GM12878 (cell line): ENCODE data around the gene OR51M1. TPM values are rescaled to one million over a fixed set of nuclear protein-coding genes. Genes with fewer than 3 reads are reported as not detected.
A peak's percentile ranks its signal among the peaks of the same experiment; 100 is the strongest.

Experiments used
- ATAC-seq: fragments of 200-7000 bp; cut with Tn5 transposase; 3 replicates; pipeline ENCODE4 v1.9.1; 2020; ENCODE audit warnings: mild to moderate bottlenecking, moderate library complexity
- BruUV-seq: library from RNA; stranded (reverse); fragments of 400-500 nt; replicated peaks from 2 replicates; lab custom pipeline; 2021; lab: Mats Ljungman, UMichigan
- CTCF ChIA-PET: fragments of 300-600 bp; sonication (Branson Sonifier 250); formaldehyde crosslinking; extraction: SDS; loops from one replicate; lab custom pipeline; 2021; ENCODE audit warnings: inconsistent platforms; lab: Yijun Ruan, JAX
- POLR2A ChIA-PET: fragments of 350-600 bp; formaldehyde crosslinking; extraction: SDS; loops from one replicate; lab custom pipeline; 2021; ENCODE audit warnings: inconsistent platforms; lab: Charles Lee
- RAD21 ChIA-PET: fragments of 300-600 bp; sonication (Branson Sonifier 250); formaldehyde crosslinking; loops from one replicate; lab custom pipeline; 2023; ENCODE audit warnings: antibody characterized with exemption; ENCODE audit not compliant: unreplicated experiment; lab: Charles Lee
- SMC1A ChIA-PET: fragments of 300-600 bp; sonication (Branson Sonifier 250); formaldehyde crosslinking; loops from one replicate; lab custom pipeline; 2023; ENCODE audit not compliant: unreplicated experiment, uncharacterized antibody; lab: Charles Lee
- DNase-seq: peaks from one replicate; pipeline ENCODE4 v3.0.0-alpha.2; 2011; ENCODE audit warnings: low read depth, low spot score
- FAIRE-seq: peaks from 3 replicates; lab custom pipeline; 2011; peaks lifted over from hg19 to GRCh38; lab: Jason Lieb, UNC
- H2AFZ ChIP-seq: 2 replicates; pipeline ENCODE4 v1.6.0; 2011; ENCODE audit warnings: low read depth, low read length, control low read depth; ENCODE audit not compliant: control insufficient read depth
- H3K27ac ChIP-seq: 2 replicates; pipeline ENCODE4 v1.5.1; 2011; ENCODE audit warnings: control low read depth; ENCODE audit not compliant: control insufficient read depth, insufficient read depth
- H3K27me3 ChIP-seq, 2 experiments: replicated peaks in 1 of 2; 2 replicates each; pipeline versions ENCODE4 v1.6.0 to v1.6.1; 2011; ENCODE audit warnings: low read length in 1 of 2; ENCODE audit not compliant: control insufficient read depth in 2 of 2, insufficient read depth in 2 of 2
- H3K36me3 ChIP-seq, 2 experiments: 2 replicates each; pipeline ENCODE4 v1.5.1; 2011; ENCODE audit warnings: low read length in 1 of 2; ENCODE audit not compliant: control insufficient read depth in 2 of 2, insufficient read depth in 2 of 2
- H3K4me1 ChIP-seq: 2 replicates; pipeline ENCODE4 v1.6.1; 2011; ENCODE audit warnings: mild to moderate bottlenecking, low read length, moderate library complexity, mixed read lengths; ENCODE audit not compliant: control insufficient read depth, insufficient read depth
- H3K4me2 ChIP-seq: 2 replicates; pipeline ENCODE4 v1.6.0; 2011; ENCODE audit warnings: control low read depth; ENCODE audit not compliant: control insufficient read depth, insufficient read depth
- H3K4me3 ChIP-seq: fragments of 200-600 bp; sonication (generic); 2 replicates; pipeline ENCODE4 v1.5.1; 2016
- H3K79me2 ChIP-seq: 2 replicates; pipeline ENCODE4 v1.6.0; 2011; ENCODE audit warnings: low read length; ENCODE audit not compliant: control insufficient read depth, insufficient read depth
- H3K9ac ChIP-seq: 2 replicates; pipeline ENCODE4 v1.8.0; 2011; ENCODE audit warnings: low read length, control low read depth, mixed read lengths; ENCODE audit not compliant: control insufficient read depth, insufficient read depth
- H3K9me3 ChIP-seq: replicated peaks from 3 replicates; pipeline ENCODE4 v1.5.1; 2011; ENCODE audit warnings: mild to moderate bottlenecking, low read length; ENCODE audit not compliant: control insufficient read depth, insufficient read depth
- H4K20me1 ChIP-seq: 2 replicates; pipeline ENCODE4 v1.6.0; 2011; ENCODE audit not compliant: control insufficient read depth, insufficient read depth
- DPF2 ChIP-seq: fragments of 450-650 bp; IDR thresholded peaks from 2 replicates; pipeline ENCODE4 v1.6.1; 2017; ENCODE audit warnings: mild to moderate bottlenecking
- EP300 ChIP-seq, 2 experiments: fragments of 150-350 bp in 1 of 2; IDR thresholded peaks; 2 replicates each; pipeline ENCODE4 v1.6.1; 2011 to 2012; ENCODE audit warnings: low read depth in 2 of 2, low read length in 2 of 2, borderline replicate concordance in 1 of 2, improper control_type of control experiment in 1 of 2, inconsistent platforms in 1 of 2; ENCODE audit not compliant: control insufficient read depth in 1 of 2
- FOXK2 ChIP-seq: fragments of 450-650 bp; IDR thresholded peaks from 2 replicates; pipeline ENCODE4 v1.6.1; 2017; ENCODE audit warnings: mild to moderate bottlenecking, moderate library complexity
- HDAC2 ChIP-seq: fragments of 200-600 bp; sonication (generic); IDR thresholded peaks from 2 replicates; pipeline ENCODE4 v1.6.1; 2017
- IKZF2 ChIP-seq, 2 experiments: fragments of 450-650 bp; IDR thresholded peaks; 2 replicates each; pipeline ENCODE4 v1.6.1; 2017; ENCODE audit warnings: mild to moderate bottlenecking in 2 of 2, moderate library complexity in 2 of 2
- IRF5 ChIP-seq: fragments of 450-650 bp; IDR thresholded peaks from 2 replicates; pipeline ENCODE4 v1.6.1; 2017; ENCODE audit warnings: borderline replicate concordance
- LARP7 ChIP-seq: fragments of 450-650 bp; IDR thresholded peaks from 2 replicates; pipeline ENCODE4 v1.6.1; 2017; ENCODE audit warnings: mild to moderate bottlenecking
- MTA2 ChIP-seq: fragments of 450-650 bp; IDR thresholded peaks from 2 replicates; pipeline ENCODE4 v1.6.1; 2016; ENCODE audit warnings: low read depth, mild to moderate bottlenecking, moderate library complexity
- NR2F1 ChIP-seq: fragments of 450-650 bp; conservative IDR thresholded peaks from 2 replicates; pipeline ENCODE4 v1.6.1; 2017; ENCODE audit warnings: mild to moderate bottlenecking
- SP1 ChIP-seq: IDR thresholded peaks from one replicate; pipeline ENCODE4 v1.6.1; 2011; ENCODE audit warnings: low read depth, low read length
- ZBTB11 ChIP-seq: fragments of 450-650 bp; formaldehyde crosslinking; IDR thresholded peaks from 2 replicates; pipeline ENCODE4 v1.5.0; 2022; ENCODE audit warnings: mild to moderate bottlenecking, missing genetic modification characterization
- ZNF24 ChIP-seq: fragments of 450-650 bp; IDR thresholded peaks from 2 replicates; pipeline ENCODE4 v1.6.1; 2017; ENCODE audit warnings: antibody characterized with exemption, mild to moderate bottlenecking
- WGBS: methylation state at CpG from one replicate; pipeline ENCODE4 v1.1.6; 2016; ENCODE audit warnings: low lambda C conversion rate; ENCODE audit not compliant: insufficient replicate concordance, insufficient coverage; ENCODE audit errors: missing lambda C conversion rate; 5-methylcytosine and 5-hydroxymethylcytosine counted together
- in situ Hi-C: fragments of 300-500 bp; cut with MboI; formaldehyde crosslinking; loops from 9 replicates; pipeline ENCODE4 v1.14.3; 2018; ENCODE audit warnings: mixed read lengths
- intact Hi-C: fragments of 100-400 bp; cut with micrococcal nuclease; formaldehyde crosslinking; loops from one replicate; pipeline ENCODE4 v1.14.2; 2022; ENCODE audit not compliant: unreplicated experiment
- polyA plus RNA-seq, 11 experiments: library from polyadenylated mRNA; depleted of rRNA in 4 of 11; unstranded in 6 of 11; stranded (reverse) in 5 of 11; fragments of >200 nt; fragmentation: Nextera tagmentation in 4 of 11; fragmentation: Illumina TruSeq in 1 of 11; extraction: Ambion mirVana in 4 of 11; extraction: Trizol in 1 of 11; gene quantifications; 1 replicate in 1 of 11; 2 replicates in 10 of 11; pipeline versions ENCODE4 v1.2.1 to v1.2.3, GENCODE V29; 2011 to 2016; ENCODE audit warnings: inconsistent platforms in 2 of 11, missing spikeins in 2 of 11, low read depth in 1 of 11
- total RNA-seq, 4 experiments: library from RNA; depleted of rRNA in 3 of 4; stranded (reverse); fragments of >200 nt in 3 of 4; fragmentation: Illumina TruSeq in 1 of 4; extraction: Trizol in 1 of 4; gene quantifications; 2 replicates each; pipeline versions ENCODE4 v1.2.1 to v1.2.3, GENCODE V29; 2013 to 2021
- TF ChIP-seq, protein P1 (sequence below): IDR thresholded peaks from 2 replicates; pipeline ENCODE4 v1.6.1; 2012; ENCODE audit warnings: low read depth, low read length, improper control_type of control experiment

The OR51M1 gene
- total and polyA plus RNA-seq, 10 of the 15 experiments (the other 5 are each of a cell fraction or from before 2014, with no cell fraction given) = 0.06 TPM; not detected in 9

GRCh38 chr11:5339771-5340322, 43.8 kb upstream of the OR51M1 start:
- SMC1A ChIA-PET = interaction anchor here (1.4 kb wide), 1 partner anchor 14 kb away, joined by 3 read pairs; no protein-coding TSS in a partner anchor
- in situ Hi-C loops = loop anchor here (25.0 kb wide), 1 partner anchor 1478 kb away; the partner anchor contains the start of gene STIM1
- no peaks in the 10 kb centered on the region for H3K4me1 ChIP-seq
- no peak overlapping the region for H3K4me3 ChIP-seq
- CTCF ChIA-PET = no interaction called here
- no peaks in the 10 kb centered on the region for H3K79me2 ChIP-seq
- TF ChIP-seq NR2F1 (no peak), LARP7 (no peak), IKZF2 (IDR thresholded peaks at IDR 0.05) (peak in 1 of 2 experiments; percentile 57; a peak in 2 of 4 replicates), SP1 (no peak), DPF2 (peak; percentile 40; the same call in 1 of the 2 replicates), ZNF24 (no peak), FOXK2 (no peak), IRF5 (no peak), EP300 (IDR thresholded peaks at IDR 0.05; ENCODE audit: borderline replicate concordance in 1 of 2, control insufficient read depth in 1 of 2, low read depth in 2 of 2, low read length in 2 of 2) (peak in 1 of 2 experiments; percentile 26; a peak in 1 of 4 replicates), ZBTB11 (CRISPR knock-in tag) (no peak), HDAC2 (no peak), MTA2 (peak; percentile 45; the same call in 1 of the 2 replicates)
- TF ChIP-seq, protein P1, sequence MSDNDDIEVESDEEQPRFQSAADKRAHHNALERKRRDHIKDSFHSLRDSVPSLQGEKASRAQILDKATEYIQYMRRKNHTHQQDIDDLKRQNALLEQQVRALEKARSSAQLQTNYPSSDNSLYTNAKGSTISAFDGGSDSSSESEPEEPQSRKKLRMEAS = no peak
- TF ChIP-seq, all 136 proteins: peak for 4
- intact Hi-C loops = no loop called here
- ChIA-PET POLR2A (no interaction called here), RAD21 (no interaction called here)
- peak; percentile 74 for ATAC-seq
- H3K27me3 ChIP-seq = no peaks in the 10 kb centered on the region
- no peak overlapping the region for H3K9ac ChIP-seq
- peak; percentile 39 for DNase-seq
- H3K27ac ChIP-seq = no peak overlapping the region
- no TSS peak for BruUV-seq
- no peak overlapping the region for H3K4me2 ChIP-seq
- no peaks in the 10 kb centered on the region for H3K9me3 ChIP-seq
- no peaks in the 10 kb centered on the region for H3K36me3 ChIP-seq
- FAIRE-seq = no peak
- WGBS = 87% methylated on average over 1 of the region's 1 CpG
- no peaks in the 10 kb centered on the region for H4K20me1 ChIP-seq
- H2AFZ ChIP-seq = no peak overlapping the region
